Cardiac muscle cell (in vitro differentiated cells and primary cell): ENCODE results near the gene NFATC3. TPM values are rescaled to one million over a fixed set of nuclear protein-coding genes. Genes with fewer than 3 reads are reported as not detected.

Experiments used
- DNase-seq, 2 donors: peaks; one replicate each; pipeline versions ENCODE4 v3.0.0 to v3.0.0-alpha.2; 2010 to 2017; ENCODE audit warnings: low read depth in 1 of 2, low spot score in 1 of 2
- H3K27ac ChIP-seq: fragments of 200-600 bp; sonication (generic); 2 replicates; pipeline ENCODE4 v1.5.1; 2016
- H3K27me3 ChIP-seq: fragments of 200-600 bp; sonication (generic); 2 replicates; pipeline ENCODE4 v1.6.0; 2016; ENCODE audit warnings: control low read depth
- H3K36me3 ChIP-seq: fragments of 200-600 bp; sonication (generic); 2 replicates; pipeline ENCODE4 v1.5.1; 2016; ENCODE audit warnings: control low read depth
- H3K4me1 ChIP-seq: fragments of 200-600 bp; sonication (generic); 2 replicates; pipeline ENCODE4 v1.8.1; 2017; ENCODE audit warnings: low read depth, mild to moderate bottlenecking, mixed run types
- H3K4me3 ChIP-seq: fragments of 200-600 bp; sonication (generic); 2 replicates; pipeline ENCODE4 v1.5.1; 2016; ENCODE audit warnings: mild to moderate bottlenecking
- H3K9me3 ChIP-seq: fragments of 200-600 bp; sonication (generic); 2 replicates; pipeline ENCODE4 v1.5.1; 2017; ENCODE audit warnings: low read depth, mild to moderate bottlenecking, control low read depth
- polyA plus RNA-seq: library from polyadenylated mRNA; unstranded; fragments of >200 nt; fragmentation: Nextera tagmentation; extraction: Ambion mirVana; gene quantifications from 2 replicates; pipeline ENCODE4 v1.2.1, GENCODE V29; 2016
- total RNA-seq: library from RNA; depleted of rRNA; stranded (reverse); fragments of >200 nt; gene quantifications from 2 replicates; pipeline ENCODE4 v1.2.3, GENCODE V29; 2016
- TF ChIP-seq, protein P1 (sequence below): IDR thresholded peaks from 2 replicates; pipeline ENCODE4 v1.5.1; 2012; ENCODE audit warnings: low read depth, mild to moderate bottlenecking, low read length

The NFATC3 gene
- total and polyA plus RNA-seq, 2 experiments from 2014 or later: 13.6 to 26.2 TPM

DNA sequence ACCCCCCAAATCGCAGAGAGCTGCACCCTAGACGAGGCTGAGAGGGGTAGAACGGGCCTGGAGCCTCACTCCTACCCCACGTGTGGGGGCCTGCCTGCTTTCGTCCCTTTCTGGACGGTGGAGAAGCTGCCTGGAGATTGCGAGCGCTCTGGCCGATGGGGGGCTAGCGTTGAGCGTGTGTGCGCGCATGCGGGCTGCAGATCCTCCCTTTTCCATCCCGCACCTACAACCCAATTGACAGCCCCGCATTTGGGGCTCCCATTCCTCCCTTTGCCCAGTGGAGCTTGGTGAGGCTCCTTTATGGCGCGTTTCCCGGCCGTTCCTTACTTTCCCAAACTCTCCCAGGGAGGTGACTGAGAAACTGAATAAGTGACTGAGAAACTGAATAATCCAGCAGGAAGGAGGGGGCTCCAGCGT is 151.7 kb downstream of the NFATC3 start:
- no peak for DNase-seq

DNA sequence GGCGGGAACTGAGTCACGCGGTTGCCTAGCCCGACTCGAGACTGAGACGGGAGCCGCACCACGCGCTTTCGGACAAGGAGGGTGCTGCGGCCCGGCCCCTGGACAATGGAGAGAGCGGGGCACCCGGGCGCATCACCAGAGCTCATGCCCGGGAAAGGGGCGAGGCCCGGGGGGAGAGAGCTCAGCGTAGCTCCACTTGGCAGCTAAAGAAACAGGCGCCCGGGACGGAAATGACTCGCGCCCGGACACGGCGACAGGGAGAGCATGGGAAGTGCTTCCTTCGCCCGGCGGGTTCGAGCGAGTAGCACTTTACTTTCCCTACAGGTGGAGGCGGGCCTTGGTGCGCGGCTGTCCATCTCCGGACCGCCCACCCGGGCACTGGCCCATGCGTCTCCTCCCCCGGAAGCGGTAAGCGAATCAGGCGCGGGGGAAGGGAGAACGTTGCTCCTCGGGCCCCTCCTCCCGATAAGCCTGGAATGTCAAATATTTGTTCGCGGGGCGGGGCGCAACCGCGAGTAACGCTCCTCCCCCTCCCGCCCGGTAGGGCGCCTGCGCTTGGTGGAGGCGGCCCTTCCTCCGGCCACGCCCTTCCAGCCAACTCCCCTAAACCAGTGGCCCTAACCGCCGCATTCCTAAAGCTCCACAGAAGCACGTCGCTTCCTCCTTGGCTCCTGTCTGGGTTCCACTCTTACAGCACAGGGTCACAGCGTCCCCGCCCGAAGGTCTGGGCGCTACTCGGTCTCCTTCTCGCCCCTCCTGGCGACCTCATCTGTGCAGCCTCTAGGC is 152.3 kb downstream of the NFATC3 start:
- peak overlapping the region; percentile 38 for H3K4me3 ChIP-seq
- TF ChIP-seq, protein P1, sequence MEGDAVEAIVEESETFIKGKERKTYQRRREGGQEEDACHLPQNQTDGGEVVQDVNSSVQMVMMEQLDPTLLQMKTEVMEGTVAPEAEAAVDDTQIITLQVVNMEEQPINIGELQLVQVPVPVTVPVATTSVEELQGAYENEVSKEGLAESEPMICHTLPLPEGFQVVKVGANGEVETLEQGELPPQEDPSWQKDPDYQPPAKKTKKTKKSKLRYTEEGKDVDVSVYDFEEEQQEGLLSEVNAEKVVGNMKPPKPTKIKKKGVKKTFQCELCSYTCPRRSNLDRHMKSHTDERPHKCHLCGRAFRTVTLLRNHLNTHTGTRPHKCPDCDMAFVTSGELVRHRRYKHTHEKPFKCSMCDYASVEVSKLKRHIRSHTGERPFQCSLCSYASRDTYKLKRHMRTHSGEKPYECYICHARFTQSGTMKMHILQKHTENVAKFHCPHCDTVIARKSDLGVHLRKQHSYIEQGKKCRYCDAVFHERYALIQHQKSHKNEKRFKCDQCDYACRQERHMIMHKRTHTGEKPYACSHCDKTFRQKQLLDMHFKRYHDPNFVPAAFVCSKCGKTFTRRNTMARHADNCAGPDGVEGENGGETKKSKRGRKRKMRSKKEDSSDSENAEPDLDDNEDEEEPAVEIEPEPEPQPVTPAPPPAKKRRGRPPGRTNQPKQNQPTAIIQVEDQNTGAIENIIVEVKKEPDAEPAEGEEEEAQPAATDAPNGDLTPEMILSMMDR: no peak
- H3K27me3 ChIP-seq: peaks cover 39% of the 10 kb centered on the region
- H3K36me3 ChIP-seq: no peaks in the 10 kb centered on the region
- H3K9me3 ChIP-seq: no peaks in the 10 kb centered on the region
- H3K27ac ChIP-seq: peak overlapping the region; percentile 80
- H3K4me1 ChIP-seq: peaks cover 13% of the 10 kb centered on the region
- peak; percentile 99 for DNase-seq

More for the DNA sequence above, 151.7 kb downstream of the NFATC3 start:
- no peaks in the 10 kb centered on the region for H3K9me3 ChIP-seq
- peaks cover 13% of the 10 kb centered on the region for H3K4me1 ChIP-seq
- no peaks in the 10 kb centered on the region for H3K36me3 ChIP-seq
- peaks cover 39% of the 10 kb centered on the region for H3K27me3 ChIP-seq
- TF ChIP-seq, protein P1: no peak
- H3K27ac ChIP-seq: peak overlapping the region; percentile 54
- H3K4me3 ChIP-seq: peak overlapping the region; percentile 38

DNA sequence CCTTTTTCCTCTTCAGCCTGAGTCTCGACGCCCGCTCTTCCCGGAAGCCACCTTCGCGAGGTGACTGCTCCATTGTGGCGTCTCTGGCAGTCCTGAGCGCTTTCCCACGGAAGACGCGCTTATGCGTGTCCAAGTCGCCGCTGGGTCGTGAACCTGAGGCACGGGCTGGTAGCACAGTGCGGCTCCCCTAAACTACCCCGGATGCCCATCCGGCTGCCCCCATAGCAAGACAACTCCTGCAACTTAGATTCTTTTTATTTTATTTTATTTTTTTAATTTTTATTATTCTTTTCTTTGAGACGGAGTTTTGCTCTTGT is 152.8 kb downstream of the NFATC3 start:
- Histone ChIP-seq H3K27ac (peak overlapping the region; percentile 80), H3K4me1 (peaks cover 13% of the 10 kb centered on the region), H3K4me3 (peak overlapping the region; percentile 18), H3K27me3 (peaks cover 39% of the 10 kb centered on the region), H3K9me3 (no peaks in the 10 kb centered on the region), H3K36me3 (no peaks in the 10 kb centered on the region)
- TF ChIP-seq, protein P1: no peak
- DNase-seq: no peak

DNA sequence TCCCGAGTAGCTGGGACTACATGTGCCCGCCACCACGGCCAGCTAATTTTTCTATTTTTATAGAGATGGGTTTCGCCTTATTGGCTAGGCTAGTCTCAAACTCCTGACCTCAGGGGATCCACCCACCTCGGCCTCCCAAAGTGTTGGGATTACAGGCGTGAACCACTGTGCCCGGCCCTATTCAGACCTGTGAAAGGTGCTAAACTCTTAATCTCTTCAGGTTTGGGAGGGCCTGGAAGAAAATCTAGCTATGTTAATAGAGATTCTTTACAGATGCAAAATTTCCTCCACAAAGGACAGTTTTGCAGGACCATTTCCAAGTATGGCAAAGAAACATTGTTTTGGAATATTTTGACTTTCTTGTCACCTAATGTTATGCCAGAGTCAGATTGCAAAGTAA is 156.9 kb downstream of the NFATC3 start:
- no peaks in the 10 kb centered on the region for H3K9me3 ChIP-seq
- H3K4me3 ChIP-seq: no peak overlapping the region
- H3K36me3 ChIP-seq: no peaks in the 10 kb centered on the region
- peaks cover under 1% of the 10 kb centered on the region for H3K27me3 ChIP-seq
- TF ChIP-seq, protein P1: no peak
- DNase-seq: no peak
- H3K27ac ChIP-seq: no peak overlapping the region
- peaks cover under 1% of the 10 kb centered on the region for H3K4me1 ChIP-seq

DNA sequence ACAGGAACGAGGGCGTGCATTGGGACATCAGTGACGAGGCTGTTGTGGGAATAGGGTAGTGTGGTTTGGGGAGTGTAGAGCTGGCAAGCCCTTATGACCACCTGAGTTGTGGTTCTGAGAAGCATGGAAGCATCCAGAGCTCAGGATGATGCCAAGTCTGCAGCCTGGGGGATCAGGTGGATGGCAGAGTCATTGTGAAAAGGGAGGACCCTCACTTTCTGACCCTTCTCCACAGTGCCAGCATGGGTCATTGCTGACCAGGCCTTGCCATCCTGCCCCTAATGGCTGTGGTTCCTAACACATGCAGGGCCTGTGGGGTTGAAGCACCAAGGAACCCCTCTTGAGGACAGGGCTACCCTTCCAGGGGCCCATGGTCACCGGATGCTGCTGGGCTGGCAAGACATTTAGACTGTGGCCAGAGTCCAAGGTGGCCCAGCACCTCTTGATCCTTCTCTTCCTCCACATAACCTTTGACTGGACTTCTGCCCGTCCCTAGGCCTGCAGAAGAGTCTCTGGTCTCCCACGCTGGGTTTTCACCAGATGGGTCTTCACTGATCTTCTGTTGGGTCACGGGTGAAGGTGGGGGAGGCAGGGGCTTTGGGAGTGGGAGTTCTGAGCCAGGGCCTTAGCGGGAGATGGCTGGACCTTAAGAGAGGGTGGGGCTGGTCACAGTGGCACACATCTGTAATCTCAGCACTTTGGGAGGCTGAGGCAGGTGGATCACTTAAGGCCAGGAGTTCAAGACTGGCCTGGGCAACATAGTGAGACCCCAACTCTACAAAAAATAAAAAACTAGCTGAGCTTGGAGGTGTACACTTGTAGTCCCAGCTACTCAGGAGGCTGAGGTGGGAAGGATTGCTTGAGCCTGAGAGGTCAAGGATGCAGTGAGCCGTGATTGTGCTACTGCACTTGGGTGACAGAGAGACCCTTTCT is 158.0 kb downstream of the NFATC3 start:
- Histone ChIP-seq H3K4me1 (no peaks in the 10 kb centered on the region), H3K9me3 (no peaks in the 10 kb centered on the region), H3K36me3 (no peaks in the 10 kb centered on the region), H3K4me3 (no peak overlapping the region), H3K27me3 (no peaks in the 10 kb centered on the region), H3K27ac (no peak overlapping the region)
- DNase-seq: no peak
- TF ChIP-seq, protein P1: no peak
